Endothelial cell (in vitro differentiated cells): ENCODE results near the gene POLR3GL. TPM values are rescaled to one million over a fixed set of nuclear protein-coding genes. Genes with fewer than 3 reads are reported as not detected.
A peak's percentile ranks its signal among the peaks of the same experiment; 100 is the strongest.
"Not testable (repeated sequence)": the region's sequence is repeated elsewhere in the genome, so short reads cannot be mapped to it uniquely, and the experiment has no call there.

Source experiments
- DNase-seq: peaks from one replicate; pipeline ENCODE4 v3.0.0; 2021; ENCODE audit warnings: low spot score
- H3K27ac Mint-ChIP-seq: one replicate; pipeline ENCODE4 v1.8.0; 2021; ENCODE audit warnings: mixed read lengths, inconsistent platforms; ENCODE audit not compliant: unreplicated experiment
- H3K27me3 Mint-ChIP-seq: one replicate; pipeline ENCODE4 v1.8.0; 2021; ENCODE audit warnings: mild to moderate bottlenecking, moderate library complexity, mixed read lengths, inconsistent platforms; ENCODE audit not compliant: unreplicated experiment
- H3K36me3 Mint-ChIP-seq: one replicate; pipeline ENCODE4 v1.8.0; 2021; ENCODE audit warnings: mild to moderate bottlenecking, low read depth, mixed read lengths, inconsistent platforms; ENCODE audit not compliant: unreplicated experiment
- H3K4me1 Mint-ChIP-seq: one replicate; pipeline ENCODE4 v1.8.0; 2021; ENCODE audit warnings: mild to moderate bottlenecking, mixed read lengths, inconsistent platforms; ENCODE audit not compliant: unreplicated experiment
- H3K4me3 Mint-ChIP-seq: one replicate; pipeline ENCODE4 v1.8.0; 2021; ENCODE audit warnings: mild to moderate bottlenecking, mixed read lengths, inconsistent platforms; ENCODE audit not compliant: unreplicated experiment
- H3K9me3 Mint-ChIP-seq: one replicate; pipeline ENCODE4 v1.8.0; 2021; ENCODE audit warnings: mixed read lengths, inconsistent platforms; ENCODE audit not compliant: unreplicated experiment
- CTCF ChIP-seq: fragments of 200-600 bp; sonication (generic); IDR thresholded peaks from one replicate; pipeline ENCODE4 v1.5.0; 2021; ENCODE audit warnings: antibody characterized with exemption; ENCODE audit not compliant: unreplicated experiment
- total RNA-seq: library from RNA; stranded (reverse); fragmentation: NEBNext Ultra II Directional; extraction: Animal tissue kit (Norgen Biotek cat#: 25700); gene quantifications from one replicate; pipeline ENCODE4 v1.2.1, GENCODE V29; 2021; ENCODE audit not compliant: unreplicated experiment

POLR3GL gene
- total RNA-seq, 1 donor from 2014 or later = 12.4 TPM

GRCh38 chr1:145918992-145919939 lies 45.2 kb upstream of the POLR3GL start:
- Mint-ChIP-seq H3K4me3 (peak overlapping the region; percentile 94), H3K9me3 (no peaks in the 10 kb centered on the region), H3K36me3 (peaks cover 28% of the 10 kb centered on the region), H3K27me3 (peaks cover 2% of the 10 kb centered on the region), H3K27ac (peak overlapping the region; percentile 80), H3K4me1 (peaks cover 14% of the 10 kb centered on the region)
- DNase-seq = peak; percentile 40
- no peak for TF ChIP-seq CTCF

GRCh38 chr1:145920297-145920696 lies 44.2 kb upstream of the POLR3GL start:
- H3K27ac Mint-ChIP-seq = peak overlapping the region; percentile 24
- peaks cover 21% of the 10 kb centered on the region for H3K36me3 Mint-ChIP-seq

GRCh38 chr1:145922266-145922665 lies 42.2 kb upstream of the POLR3GL start:
- H3K4me1 Mint-ChIP-seq = peaks cover 11% of the 10 kb centered on the region
- peaks cover 22% of the 10 kb centered on the region for H3K36me3 Mint-ChIP-seq
- no peak for DNase-seq
- no peak for TF ChIP-seq CTCF
- no peaks in the 10 kb centered on the region for H3K27me3 Mint-ChIP-seq
- H3K4me3 Mint-ChIP-seq = no peak overlapping the region
- H3K27ac Mint-ChIP-seq = no peak overlapping the region
- no peaks in the 10 kb centered on the region for H3K9me3 Mint-ChIP-seq

More at GRCh38 chr1:145920297-145920696, 44.2 kb upstream of the POLR3GL start:
- H3K9me3 Mint-ChIP-seq, DNase-seq, H3K27me3 Mint-ChIP-seq: not testable (repeated sequence)
- Mint-ChIP-seq H3K4me1 (peaks cover 14% of the 10 kb centered on the region), H3K4me3 (peak overlapping the region; percentile 94)

GRCh38 chr1:145926686-145927062 lies 37.8 kb upstream of the POLR3GL start:
- Mint-ChIP-seq H3K4me1 (peaks cover 15% of the 10 kb centered on the region), H3K27ac (no peak overlapping the region), H3K4me3 (no peak overlapping the region), H3K36me3 (peaks cover 20% of the 10 kb centered on the region), H3K9me3 (no peaks in the 10 kb centered on the region), H3K27me3 (peaks cover 2% of the 10 kb centered on the region)
- no peak for DNase-seq
- TF ChIP-seq CTCF = no peak

GRCh38 chr1:145927063-145927886 lies 37.2 kb upstream of the POLR3GL start, which contains the start of gene RBM8A:
Gene RBM8A, minus strand, starts transcription at chr1:145927484. Its CDS starts 58 bp downstream, at chr1:145927426.
- Mint-ChIP-seq H3K36me3 (peaks cover 21% of the 10 kb centered on the region), H3K4me3 (no peak within 1 kb of the TSS), H3K27me3 (peaks cover 2% of the 10 kb centered on the region), H3K9me3 (no peaks in the 10 kb centered on the region), H3K4me1 (peaks cover 18% of the 10 kb centered on the region), H3K27ac (no peak within 1 kb of the TSS)
- peak; percentile 86 for DNase-seq
- TF ChIP-seq CTCF = peak; percentile 71
